Renal cortical epithelial cell (primary cell): ENCODE data around the gene TNK1. TPM values are rescaled to one million over a fixed set of nuclear protein-coding genes. Genes with fewer than 3 reads are reported as not detected.
"Not testable (repeated sequence)": the region's sequence is repeated elsewhere in the genome, so short reads cannot be mapped to it uniquely, and the experiment has no call there.

Experiments
- DNase-seq: peaks from one replicate; pipeline ENCODE4 v3.0.0-alpha.2; 2011; ENCODE audit warnings: low read depth
- total RNA-seq: library from RNA; depleted of rRNA; stranded (reverse); fragments of >200 nt; gene quantifications from 2 replicates; pipeline ENCODE4 v1.2.3, GENCODE V29; 2014

Gene TNK1
- total RNA-seq, 1 donor from 2014 or later = 8.0 TPM

GRCh38 chr17:7355053-7355452 is 25.8 kb upstream of the TNK1 start, which contains the start of gene TMEM95:
TSS of gene TMEM95 (plus strand) at chr17:7355156. CDS start at chr17:7355205, 49 bp downstream.
- no peak for DNase-seq

GRCh38 chr17:7355573-7355972 is 25.3 kb upstream of the TNK1 start:
- DNase-seq = no peak

- DNase-seq = peak; percentile 46
Measured at GRCh38 chr17:7356072-7356549, 24.8 kb upstream of the TNK1 start.

- no peak for DNase-seq
Measured at GRCh38 chr17:7356756-7357155, 24.1 kb upstream of the TNK1 start.

DNA sequence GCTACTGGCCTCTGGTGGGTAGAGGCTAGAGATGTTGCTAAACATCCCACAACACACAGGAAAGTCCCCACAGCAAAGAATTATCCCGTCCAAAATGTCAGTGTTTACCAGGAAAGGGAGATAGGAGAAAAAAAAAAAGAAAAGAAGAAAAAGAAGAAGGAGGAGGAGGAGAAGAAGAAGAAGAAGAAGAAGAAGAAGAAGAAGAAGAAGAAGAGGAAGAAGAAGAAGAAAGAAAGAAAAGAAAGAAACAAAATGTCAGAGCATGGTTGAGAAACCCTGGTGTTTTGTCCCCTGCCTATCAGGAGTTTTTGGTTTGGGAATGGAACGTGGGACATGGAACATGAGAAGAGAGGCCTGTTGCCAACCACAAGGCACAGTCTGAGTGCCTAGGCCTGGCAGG is 23.5 kb upstream of the TNK1 start:
- no peak for DNase-seq

- DNase-seq = no peak
Measured at GRCh38 chr17:7361906-7362305, 19.0 kb upstream of the TNK1 start.

DNA sequence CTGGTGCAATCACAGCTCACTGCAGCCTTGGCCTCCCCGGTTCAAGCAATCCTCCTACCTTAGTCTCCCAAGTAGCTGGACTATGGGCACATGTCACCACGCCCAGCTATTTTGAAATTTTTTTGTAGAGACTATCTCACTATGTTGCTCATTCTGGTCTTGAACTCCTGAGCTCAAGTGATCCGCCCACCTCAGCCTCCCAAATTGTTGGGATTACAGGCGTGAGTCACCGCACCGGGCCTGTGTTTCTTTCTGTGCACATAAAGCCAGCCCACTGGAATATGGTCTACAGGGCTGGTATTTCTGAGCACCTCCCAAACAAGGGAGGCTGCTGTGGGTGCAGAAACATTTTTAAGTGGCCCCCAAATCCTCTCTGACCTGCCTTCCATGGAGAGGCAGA is 17.6 kb upstream of the TNK1 start:
- no peak for DNase-seq

DNA sequence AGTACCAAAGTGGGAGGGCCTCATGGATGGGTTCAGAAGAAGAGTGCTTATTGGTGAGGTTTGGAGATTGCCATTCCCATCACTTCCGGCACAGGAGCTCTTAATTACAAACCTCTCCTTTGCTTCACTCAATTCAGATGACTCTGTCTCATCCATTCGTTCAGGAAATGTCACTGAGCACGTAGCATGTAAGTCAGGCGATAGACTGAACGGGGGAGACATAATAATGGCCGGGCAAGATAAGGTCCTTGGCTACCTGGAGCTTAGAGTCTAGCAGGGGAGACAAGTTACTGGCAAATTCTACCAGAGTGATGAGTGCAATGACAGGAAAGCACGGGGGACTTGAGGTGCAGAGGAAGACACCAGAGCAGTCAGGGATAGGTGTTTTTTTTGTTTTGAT is 14.9 kb upstream of the TNK1 start:
- not testable (repeated sequence) for DNase-seq

- no peak for DNase-seq
Measured at GRCh38 chr17:7367083-7367482, 13.8 kb upstream of the TNK1 start.

GRCh38 chr17:7367918-7368598 is 12.8 kb upstream of the TNK1 start:
- no peak for DNase-seq

DNA sequence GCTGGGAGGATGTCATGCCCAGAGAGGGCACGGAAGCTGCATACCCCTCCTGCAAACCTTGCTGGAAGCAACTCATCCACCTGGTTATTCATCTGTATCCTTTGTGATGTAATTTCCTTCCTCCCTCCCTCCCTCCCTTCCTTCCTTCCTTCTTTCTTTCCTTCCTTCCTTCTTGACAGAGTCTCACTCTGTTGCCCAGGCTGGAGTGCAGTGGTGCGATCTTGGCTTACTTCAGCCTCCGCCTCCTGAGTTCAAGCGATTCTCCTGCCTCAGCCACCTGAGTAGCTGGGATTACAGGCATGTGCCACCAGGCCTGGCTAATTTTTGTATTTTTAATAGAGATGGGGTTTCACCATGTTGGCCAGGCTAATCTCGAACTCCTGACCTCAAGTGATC is 12.3 kb upstream of the TNK1 start:
- DNase-seq = not testable (repeated sequence)

GRCh38 chr17:7369825-7370224 is 11.1 kb upstream of the TNK1 start:
- no peak for DNase-seq

- no peak for DNase-seq
Measured at GRCh38 chr17:7370853-7371252, 10.0 kb upstream of the TNK1 start.

GRCh38 chr17:7374353-7374752 is 6.5 kb upstream of the TNK1 start:
- no peak for DNase-seq

DNA sequence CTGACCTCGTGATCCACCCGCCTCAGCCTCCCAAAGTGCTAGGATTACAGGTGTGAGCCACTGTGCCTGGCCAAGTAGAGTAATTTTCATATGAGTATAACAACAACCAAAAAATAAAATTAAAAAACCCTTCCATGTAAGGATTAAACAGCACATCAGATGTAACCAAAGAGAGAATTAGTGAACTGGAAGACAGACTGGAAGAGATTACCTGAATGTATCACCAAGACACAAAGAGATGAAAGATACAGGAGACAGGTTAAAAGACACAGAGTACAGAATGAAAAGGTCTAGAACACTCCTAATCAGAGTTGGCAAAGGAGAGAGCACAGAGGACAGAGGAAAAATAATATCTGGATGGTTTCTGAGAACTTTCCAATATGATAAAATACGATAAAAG is 1.8 kb upstream of the TNK1 start:
- no peak for DNase-seq

GRCh38 chr17:7380321-7380720 is 568 bp upstream of the TNK1 start:
- no peak for DNase-seq

GRCh38 chr17:7382901-7383300 is 2.0 kb downstream of the TNK1 start:
- no peak for DNase-seq

- DNase-seq = no peak
Measured at GRCh38 chr17:7383371-7383741, 2.5 kb downstream of the TNK1 start.

DNA sequence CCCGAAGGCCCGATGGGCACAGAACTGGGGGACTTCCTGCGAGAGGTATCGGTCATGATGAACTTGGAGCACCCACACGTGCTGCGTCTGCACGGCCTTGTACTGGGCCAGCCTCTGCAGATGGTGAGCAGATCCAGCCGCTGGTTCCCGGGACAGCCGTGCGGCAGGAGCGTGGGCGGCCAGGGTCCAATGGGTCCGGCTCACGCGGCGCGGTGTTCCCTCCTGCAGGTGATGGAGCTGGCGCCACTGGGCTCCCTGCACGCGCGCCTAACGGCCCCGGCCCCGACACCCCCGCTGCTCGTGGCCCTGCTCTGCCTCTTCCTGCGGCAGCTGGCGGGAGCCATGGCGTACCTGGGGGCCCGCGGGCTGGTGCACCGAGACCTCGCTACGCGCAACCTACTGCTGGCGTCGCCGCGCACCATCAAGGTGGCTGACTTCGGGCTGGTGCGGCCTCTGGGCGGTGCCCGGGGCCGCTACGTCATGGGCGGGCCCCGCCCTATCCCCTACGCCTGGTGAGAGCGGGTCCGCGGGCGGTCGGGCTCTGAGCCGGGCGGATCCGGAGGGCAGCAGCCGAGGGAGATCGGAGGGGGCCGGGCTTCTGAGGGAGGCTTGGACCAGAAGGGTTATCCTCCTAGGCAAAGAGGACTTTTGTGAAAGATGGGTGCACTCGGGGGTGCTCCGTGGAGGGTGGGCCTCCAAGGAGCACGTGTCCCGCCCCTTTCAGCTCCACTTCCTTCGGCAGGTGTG is 3.0 kb downstream of the TNK1 start:
- no peak for DNase-seq

- DNase-seq = no peak
Measured at GRCh38 chr17:7384489-7385081, 3.7 kb downstream of the TNK1 start.

GRCh38 chr17:7388856-7389255 is 8.0 kb downstream of the TNK1 start:
- no peak for DNase-seq

GRCh38 chr17:7389924-7390910 is 9.3 kb downstream of the TNK1 start:
- no peak for DNase-seq
